Duodenal mucosa (tissue), 2 donors: ENCODE data around the gene SERTAD1.

Experiments
- H3K27ac ChIP-seq: one replicate; pipeline ENCODE4 v1.7.0; 2013; ENCODE audit warnings: low read depth, low read length
- H3K27me3 ChIP-seq, 2 donors: one replicate each; pipeline ENCODE4 v1.7.0; 2013; ENCODE audit warnings: low read length in 2 of 2, control low read depth in 1 of 2; ENCODE audit not compliant: insufficient read depth in 2 of 2, control insufficient read depth in 1 of 2
- H3K36me3 ChIP-seq, 2 donors: one replicate each; pipeline ENCODE4 v1.7.0; 2013; ENCODE audit warnings: low read length in 2 of 2, control low read depth in 1 of 2; ENCODE audit not compliant: insufficient read depth in 2 of 2, control insufficient read depth in 1 of 2
- H3K4me1 ChIP-seq, 2 donors: one replicate each; pipeline ENCODE4 v1.7.0; 2013; ENCODE audit warnings: low read length in 2 of 2, control low read depth in 1 of 2; ENCODE audit not compliant: insufficient read depth in 2 of 2, control insufficient read depth in 1 of 2
- H3K4me3 ChIP-seq, 2 donors: one replicate each; pipeline ENCODE4 v1.7.0; 2013; ENCODE audit warnings: low read length in 2 of 2, low read depth in 1 of 2
- H3K9ac ChIP-seq, 2 donors: one replicate each; pipeline ENCODE4 v1.7.0; 2013; ENCODE audit warnings: low read length in 2 of 2, low read depth in 1 of 2
- H3K9me3 ChIP-seq, 2 donors: one replicate each; pipeline ENCODE4 v1.7.0; 2013; ENCODE audit warnings: low read length in 2 of 2, control low read depth in 1 of 2; ENCODE audit not compliant: control insufficient read depth in 1 of 2

The SERTAD1 gene, protein sequence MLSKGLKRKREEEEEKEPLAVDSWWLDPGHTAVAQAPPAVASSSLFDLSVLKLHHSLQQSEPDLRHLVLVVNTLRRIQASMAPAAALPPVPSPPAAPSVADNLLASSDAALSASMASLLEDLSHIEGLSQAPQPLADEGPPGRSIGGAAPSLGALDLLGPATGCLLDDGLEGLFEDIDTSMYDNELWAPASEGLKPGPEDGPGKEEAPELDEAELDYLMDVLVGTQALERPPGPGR

DNA sequence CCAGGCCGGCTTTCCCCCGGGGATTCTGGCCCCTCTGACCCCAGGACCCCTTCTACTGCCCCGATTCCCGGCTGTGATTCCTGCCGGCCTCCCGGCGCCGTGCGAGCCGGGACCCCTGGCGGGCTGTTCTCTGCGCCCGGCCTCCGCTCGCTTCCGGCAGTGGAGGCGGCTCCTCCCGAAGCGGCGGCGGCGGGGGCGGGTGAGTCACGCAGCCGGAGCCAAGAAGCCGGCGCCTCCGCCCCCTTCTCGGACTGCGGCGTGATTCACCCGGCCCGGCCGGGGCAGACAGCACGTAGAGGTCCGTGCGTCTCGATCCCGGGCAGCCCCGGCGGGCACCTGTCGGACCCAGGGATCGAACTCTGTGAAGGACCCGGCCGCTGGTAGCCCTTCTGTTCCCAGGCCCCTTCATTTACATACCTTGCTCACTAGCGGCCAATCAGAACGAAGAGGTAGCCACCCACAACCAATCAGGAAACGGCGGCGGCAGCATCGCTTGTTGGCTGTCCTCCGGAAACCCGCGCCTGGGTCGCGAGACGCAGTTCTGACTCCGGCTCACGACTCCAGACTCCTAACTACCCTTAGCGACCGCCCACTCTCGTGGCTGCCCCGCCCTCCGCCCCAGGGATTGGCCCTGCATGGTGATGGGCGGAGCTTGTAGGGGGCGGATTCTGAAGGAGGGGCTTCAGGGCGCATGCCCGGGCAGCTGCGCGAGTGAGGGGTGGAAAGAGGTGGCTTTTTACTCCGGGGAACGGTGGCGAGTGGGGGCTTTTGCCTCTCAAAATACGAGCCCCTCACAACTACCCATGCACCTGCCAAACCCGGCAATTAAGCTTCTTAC lies at the start of gene SERTAD1:
Gene SERTAD1 (minus strand): TSS at position 543 of the 838 bp plus-strand sequence. CDS start 2,446 bp downstream, outside the sequence.
- Histone ChIP-seq H3K9me3 (no peaks in the 10 kb centered on the region), H3K27ac (peak within 1 kb of the TSS; percentile 97), H3K4me3 (peak within 1 kb of the TSS; percentile 84 to 97), H3K36me3 (peaks cover 6 to 13% of the 10 kb centered on the region in 2 donors), H3K27me3 (no peaks in the 10 kb centered on the region), H3K4me1 (peaks cover 14 to 23% of the 10 kb centered on the region in 2 donors), H3K9ac (peak within 1 kb of the TSS; percentile 95 to 99)

DNA sequence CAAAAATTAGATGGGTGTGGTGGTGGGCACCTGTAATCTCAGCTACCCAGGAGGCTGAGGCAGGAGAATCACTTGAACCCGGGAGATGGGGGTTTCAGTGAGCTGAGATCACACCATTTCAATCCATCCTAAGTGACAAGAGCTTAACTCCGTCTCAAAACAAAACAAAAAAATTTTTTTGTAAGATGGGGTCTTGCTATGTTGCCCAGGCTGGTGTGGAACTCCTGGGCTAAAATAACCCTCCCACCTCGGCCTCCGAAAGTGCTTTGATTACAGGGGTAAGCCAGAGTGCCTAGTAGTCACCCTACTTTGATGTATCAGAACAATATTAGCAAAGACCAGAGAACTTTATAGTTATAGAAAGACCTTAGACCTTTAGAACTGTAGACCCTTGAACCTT lies 48.9 kb upstream of the SERTAD1 start:
- Histone ChIP-seq H3K4me3 (no peak overlapping the region), H3K27me3 (no peaks in the 10 kb centered on the region), H3K4me1 (no peaks in the 10 kb centered on the region), H3K27ac (no peak overlapping the region), H3K36me3 (no peaks in the 10 kb centered on the region), H3K9ac (no peak overlapping the region), H3K9me3 (no peaks in the 10 kb centered on the region)

DNA sequence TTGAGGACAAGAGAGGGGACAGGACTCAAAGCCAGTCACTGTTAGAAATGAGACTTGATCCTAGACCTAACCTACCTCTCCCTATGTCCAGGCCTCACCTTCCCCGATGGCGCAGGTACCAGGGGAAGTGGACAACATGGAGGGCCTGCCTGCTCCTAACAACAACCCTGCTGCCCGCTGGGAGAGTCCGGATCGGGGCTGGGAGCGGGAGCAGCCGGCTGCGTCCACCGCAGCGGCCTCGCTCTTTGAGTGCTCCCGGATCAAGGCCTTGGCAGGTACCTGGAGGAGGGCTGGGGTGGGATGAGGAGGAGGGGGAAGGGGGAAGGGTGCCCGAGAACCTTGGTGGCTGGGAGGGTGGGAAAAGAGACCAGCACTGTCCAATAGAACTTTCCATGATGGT lies 46.7 kb upstream of the SERTAD1 start:
- no peaks in the 10 kb centered on the region for H3K27me3 ChIP-seq
- no peaks in the 10 kb centered on the region for H3K9me3 ChIP-seq
- H3K27ac ChIP-seq, result no peak overlapping the region
- H3K9ac ChIP-seq, result no peak overlapping the region
- no peaks in the 10 kb centered on the region for H3K4me1 ChIP-seq
- H3K4me3 ChIP-seq, result no peak overlapping the region
- no peaks in the 10 kb centered on the region for H3K36me3 ChIP-seq

DNA sequence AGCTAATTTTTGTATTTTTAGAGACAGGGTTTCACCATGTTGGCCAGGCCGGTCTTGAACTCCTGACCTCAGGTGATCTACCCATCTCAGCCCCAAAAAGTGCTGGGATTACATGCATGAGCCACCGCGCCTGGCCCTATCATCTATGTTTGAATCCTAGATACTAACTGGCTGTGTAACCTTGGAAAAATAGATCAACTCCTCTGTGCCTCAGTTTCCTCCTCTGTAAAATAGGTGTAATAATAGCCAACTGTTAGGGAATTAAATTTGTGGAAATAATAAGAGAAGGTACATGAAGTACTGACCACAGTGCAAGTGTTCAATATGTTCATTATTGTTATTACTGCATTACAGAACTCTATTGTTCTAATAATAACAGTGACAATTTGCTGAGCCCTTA lies 45.3 kb upstream of the SERTAD1 start:
- peaks cover 7% of the 10 kb centered on the region in 2 donors for H3K4me1 ChIP-seq
- no peak overlapping the region for H3K27ac ChIP-seq
- H3K9ac ChIP-seq, result no peak overlapping the region
- H3K27me3 ChIP-seq, result peaks cover 4 to 6% of the 10 kb centered on the region in 2 donors
- H3K4me3 ChIP-seq, result no peak overlapping the region
- H3K36me3 ChIP-seq, result no peaks in the 10 kb centered on the region
- no peaks in the 10 kb centered on the region for H3K9me3 ChIP-seq

DNA sequence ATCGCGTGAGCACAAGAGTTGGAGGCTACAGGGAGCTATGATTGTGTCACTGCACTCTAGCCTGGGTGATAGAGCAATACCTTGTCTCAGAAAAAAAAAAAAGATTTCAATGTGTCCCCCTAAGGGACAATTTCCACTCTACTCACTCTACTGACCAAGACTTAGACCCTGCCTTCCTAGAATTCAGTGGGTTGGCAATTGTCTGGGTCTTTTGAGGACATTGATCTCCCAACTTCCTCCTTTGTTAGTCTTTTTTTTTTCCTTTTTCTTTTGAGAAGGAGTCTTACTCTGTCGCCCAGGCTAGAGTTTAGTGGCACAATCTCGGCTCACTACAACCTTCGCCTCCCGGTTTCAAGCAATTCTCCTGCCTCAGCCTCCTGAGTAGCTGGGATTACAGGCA lies 43.2 kb upstream of the SERTAD1 start:
- no peaks in the 10 kb centered on the region for H3K36me3 ChIP-seq
- no peaks in the 10 kb centered on the region for H3K9me3 ChIP-seq
- no peak overlapping the region for H3K9ac ChIP-seq
- no peak overlapping the region for H3K27ac ChIP-seq
- H3K4me1 ChIP-seq, result peaks cover 18 to 21% of the 10 kb centered on the region in 2 donors
- H3K4me3 ChIP-seq, result no peak overlapping the region
- peaks cover 4 to 6% of the 10 kb centered on the region in 2 donors for H3K27me3 ChIP-seq

DNA sequence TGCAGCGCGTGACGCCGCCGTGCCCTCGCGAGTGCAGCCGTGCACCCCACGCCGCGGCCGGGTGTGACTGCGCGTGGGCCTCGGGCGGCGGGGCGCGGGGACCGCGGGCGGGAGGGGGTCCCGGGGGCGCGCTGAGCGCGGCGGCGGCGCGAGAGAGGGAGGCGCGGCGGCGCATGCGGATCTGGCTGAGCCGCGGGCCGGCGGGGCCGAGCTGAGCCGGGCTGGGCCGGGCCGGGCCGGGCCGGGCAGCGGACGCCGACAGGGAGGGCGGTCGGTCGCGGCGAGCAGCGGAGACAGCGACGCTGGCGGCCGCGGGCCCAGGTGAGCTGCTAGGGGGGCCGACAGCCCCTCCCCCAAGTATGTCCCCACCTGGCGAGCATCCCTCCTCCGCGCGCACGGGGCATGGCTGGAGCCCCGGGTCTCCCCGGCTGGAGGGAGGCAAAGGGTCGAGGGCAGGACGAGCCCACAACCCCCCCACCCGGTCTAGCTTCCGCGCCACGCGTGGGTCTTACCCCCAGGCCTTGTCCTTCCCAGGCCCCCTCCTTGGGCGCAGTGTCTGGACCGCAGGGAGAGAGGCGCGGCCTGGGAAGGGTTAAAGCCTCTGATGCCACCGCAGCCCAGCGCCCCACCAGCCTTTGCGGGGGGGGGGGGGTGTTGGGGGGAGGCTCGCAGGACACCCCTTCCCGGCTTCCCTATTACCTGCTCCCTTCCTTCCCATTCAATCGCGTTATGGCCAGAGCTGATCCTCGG lies 41.4 kb upstream of the SERTAD1 start, which contains the start of gene SPTBN4:
Gene SPTBN4 (plus strand): TSS at position 17 of the 750 bp plus-strand sequence. CDS start 5,621 bp downstream, outside the sequence.
- Histone ChIP-seq H3K9me3 (no peaks in the 10 kb centered on the region), H3K4me1 (peaks cover 21 to 22% of the 10 kb centered on the region in 2 donors), H3K36me3 (no peaks in the 10 kb centered on the region), H3K27me3 (peaks cover 4 to 6% of the 10 kb centered on the region in 2 donors), H3K9ac (peak within 1 kb of the TSS; percentile 22 to 33), H3K4me3 (peak within 1 kb of the TSS; percentile 74 to 84), H3K27ac (peak within 1 kb of the TSS; percentile 13)

DNA sequence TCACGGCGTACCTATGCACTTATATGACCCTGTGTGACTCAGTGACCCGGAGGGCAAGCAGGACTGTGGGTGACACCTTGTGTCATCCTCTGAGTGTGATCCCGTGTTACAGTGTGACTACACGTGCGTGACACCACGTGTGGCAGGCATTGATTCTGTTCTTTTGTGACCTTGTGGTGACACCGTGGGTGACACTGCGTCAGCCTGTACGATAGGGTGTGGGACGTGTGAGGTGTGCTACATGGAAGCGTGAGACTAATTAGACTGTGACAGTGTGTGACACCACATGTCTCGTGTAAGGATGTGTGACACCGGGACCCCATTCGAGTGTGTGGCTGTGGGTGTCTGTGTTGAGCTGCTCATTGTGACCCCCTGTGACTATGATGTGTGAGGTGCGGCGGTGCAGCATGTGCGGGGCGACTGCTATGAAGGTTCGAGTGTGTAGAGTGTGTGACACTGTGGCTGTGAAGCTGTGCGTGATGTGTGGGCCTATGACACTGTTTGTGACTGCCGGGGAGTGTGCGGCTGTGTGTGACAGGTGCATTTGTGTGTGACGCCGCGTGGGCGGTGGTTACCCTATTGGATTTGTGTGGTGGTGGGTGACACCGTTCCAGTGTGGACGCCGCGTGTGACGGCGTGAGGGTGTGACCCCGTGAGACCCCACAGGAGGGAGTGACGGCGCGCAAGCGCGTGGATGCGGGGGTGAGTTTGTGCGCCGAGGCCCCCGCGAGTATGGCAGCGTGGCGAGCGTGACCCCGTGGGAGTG lies 40.6 kb upstream of the SERTAD1 start:
- H3K4me3 ChIP-seq, result peak overlapping the region; percentile 74 to 84
- H3K36me3 ChIP-seq, result no peaks in the 10 kb centered on the region
- peak overlapping the region; percentile 22 to 33 for H3K9ac ChIP-seq
- peak overlapping the region; percentile 13 for H3K27ac ChIP-seq
- H3K27me3 ChIP-seq, result peaks cover 4 to 6% of the 10 kb centered on the region in 2 donors
- H3K4me1 ChIP-seq, result peaks cover 27% of the 10 kb centered on the region in 2 donors
- no peaks in the 10 kb centered on the region for H3K9me3 ChIP-seq

DNA sequence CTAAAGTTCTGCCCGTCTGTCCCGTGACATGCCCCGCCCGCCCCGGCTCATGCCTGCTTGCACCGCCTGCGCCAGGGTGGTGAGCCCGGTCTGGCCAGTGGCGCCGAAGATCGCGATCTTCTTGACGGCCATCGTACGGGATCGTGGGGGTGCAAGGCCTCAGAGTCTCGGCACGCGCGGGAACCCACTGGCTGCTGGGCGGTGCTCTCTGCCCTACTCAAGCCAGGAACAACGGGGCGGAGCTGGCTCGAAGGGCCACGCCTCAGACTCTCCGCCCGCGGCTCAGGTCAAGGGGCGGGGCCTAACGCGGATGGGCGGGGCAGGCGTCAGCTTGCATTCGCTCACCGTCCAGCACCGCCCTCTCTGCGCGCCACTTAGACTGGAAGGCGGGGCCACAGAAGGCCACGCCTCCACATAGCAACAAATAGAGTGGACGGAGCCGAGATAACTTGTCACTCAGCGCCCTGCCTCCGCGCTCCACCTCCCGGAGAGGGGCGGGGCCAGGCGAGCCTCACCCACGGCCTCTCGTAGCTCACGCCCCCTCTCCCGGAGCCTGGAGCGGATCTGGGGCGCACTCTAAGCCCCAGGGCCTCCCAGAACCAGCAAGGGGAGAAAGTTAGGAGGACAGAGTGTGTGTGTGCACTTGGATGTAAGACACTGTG lies 39.9 kb upstream of the SERTAD1 start, which contains the start of gene BLVRB:
Gene BLVRB (minus strand): TSS at position 189 of the 662 bp plus-strand sequence. CDS start 57 bp downstream, at position 132.
- H3K9me3 ChIP-seq, result no peaks in the 10 kb centered on the region
- peaks cover 4 to 6% of the 10 kb centered on the region in 2 donors for H3K27me3 ChIP-seq
- peak within 1 kb of the TSS; percentile 76 to 96 for H3K9ac ChIP-seq
- H3K4me1 ChIP-seq, result peaks cover 27 to 30% of the 10 kb centered on the region in 2 donors
- peak within 1 kb of the TSS; percentile 79 to 90 for H3K4me3 ChIP-seq
- no peaks in the 10 kb centered on the region for H3K36me3 ChIP-seq
- H3K27ac ChIP-seq, result peak within 1 kb of the TSS; percentile 93

DNA sequence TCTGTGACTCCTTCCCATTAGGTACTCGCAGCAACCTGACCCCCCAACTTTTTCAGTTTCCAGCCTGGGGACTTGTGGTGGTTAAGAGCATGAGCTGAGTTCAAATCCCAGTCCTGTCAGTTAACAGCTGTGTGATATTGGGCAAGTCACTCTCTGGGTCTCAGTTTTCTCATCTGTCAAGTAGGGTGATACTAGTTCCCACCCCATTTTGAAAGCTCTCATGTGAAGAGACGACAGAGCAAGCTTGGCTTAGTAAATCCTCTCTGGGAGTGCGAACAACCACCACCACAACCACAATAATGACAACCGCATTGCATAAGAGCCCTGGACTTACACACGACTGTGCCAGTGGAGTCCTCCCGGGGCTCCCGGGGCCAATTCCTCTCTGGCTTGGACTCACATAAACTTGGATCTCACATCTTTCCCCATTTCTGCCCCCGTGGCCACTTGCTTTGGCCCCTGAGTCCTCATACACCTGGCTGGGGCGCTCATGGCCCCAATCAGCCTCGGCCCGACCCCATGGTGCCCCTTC lies 39.3 kb upstream of the SERTAD1 start:
- Histone ChIP-seq H3K27me3 (peaks cover 4 to 6% of the 10 kb centered on the region in 2 donors), H3K4me3 (peak overlapping the region; percentile 79 to 90), H3K4me1 (peaks cover 27 to 30% of the 10 kb centered on the region in 2 donors), H3K9me3 (no peaks in the 10 kb centered on the region), H3K9ac (peak overlapping the region; percentile 76 to 96), H3K27ac (peak overlapping the region; percentile 93), H3K36me3 (no peaks in the 10 kb centered on the region)
